ENCODE results near the gene ACAN.

Gene ACAN

GRCh38 chr15:88887068-88887580 is 83.9 kb downstream of the ACAN start:
- DNase-seq (ENCODE audit: low read depth) = no peak
- no peak for TF ChIP-seq CTCF (IDR thresholded peaks at IDR 0.05; ENCODE audit: low read length, missing control alignments)
- no peak overlapping the region for H3K4me3 ChIP-seq (replicated peaks; ENCODE audit: low read depth, low read length)

- TF ChIP-seq CTCF (IDR thresholded peaks at IDR 0.05; ENCODE audit: low read length, missing control alignments) = no peak
- no peak overlapping the region for H3K4me3 ChIP-seq (replicated peaks; ENCODE audit: low read depth, low read length)
- DNase-seq (ENCODE audit: low read depth) = no peak
These were observed 85.5 kb downstream of the ACAN start for GRCh38 chr15:88888719-88889118.

DNA sequence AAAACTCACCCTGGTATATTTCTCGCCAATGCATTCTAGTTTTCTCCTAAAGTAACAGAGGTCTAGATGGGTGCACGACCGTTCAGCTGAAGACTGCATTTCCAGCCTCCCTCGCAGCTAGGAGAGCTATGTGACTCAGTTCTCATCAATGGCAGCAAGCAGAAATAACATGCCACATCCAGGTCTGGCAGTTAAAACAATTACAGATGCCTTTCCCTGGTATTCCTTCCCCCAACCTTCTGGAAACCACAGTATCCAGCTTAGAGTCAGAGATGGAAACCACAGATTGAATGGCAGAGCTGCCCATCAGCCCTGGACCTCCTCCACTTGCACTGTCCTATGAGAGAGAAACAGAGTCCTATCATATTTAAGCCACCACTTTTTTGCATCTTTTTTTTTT is 87.3 kb downstream of the ACAN start:
- no peak for DNase-seq (ENCODE audit: low read depth)
- no peak overlapping the region for H3K4me3 ChIP-seq (replicated peaks; ENCODE audit: low read depth, low read length)
- TF ChIP-seq CTCF (IDR thresholded peaks at IDR 0.05; ENCODE audit: low read length, missing control alignments) = no peak

DNA sequence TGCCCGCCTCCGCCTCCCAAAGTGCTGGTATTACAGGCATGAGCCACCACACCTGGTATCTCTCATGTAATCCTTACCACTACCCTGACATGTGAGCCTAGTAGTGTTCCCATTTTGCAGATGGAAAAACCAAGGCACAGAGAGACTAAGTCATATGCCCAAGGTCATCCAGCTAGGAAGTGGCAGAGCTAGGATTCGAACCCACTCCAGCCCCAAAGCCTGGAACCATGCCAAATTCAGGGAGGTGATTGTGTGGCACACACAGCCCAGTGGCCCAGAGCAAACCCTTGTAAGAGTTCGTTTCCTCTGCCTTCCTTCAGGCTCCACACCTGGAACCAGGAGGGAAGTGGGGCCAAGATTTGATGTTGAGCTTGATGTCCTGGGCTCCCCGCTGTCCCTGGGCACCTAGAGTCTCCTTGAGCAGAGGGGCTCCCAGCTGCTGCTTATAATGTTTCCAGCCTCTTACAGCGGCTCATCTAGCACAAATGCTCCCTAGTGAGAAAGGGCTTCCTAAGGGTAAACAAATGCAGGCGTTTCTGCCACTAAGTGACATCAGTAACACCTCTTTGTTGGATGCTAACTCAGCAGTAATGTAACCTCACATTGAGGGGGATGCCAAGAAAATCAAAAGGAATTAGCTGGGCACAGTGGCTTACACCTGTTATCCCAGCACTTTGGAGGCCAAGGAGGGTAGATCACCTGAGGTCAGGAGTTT is 88.5 kb downstream of the ACAN start:
- no peak for TF ChIP-seq CTCF (IDR thresholded peaks at IDR 0.05; ENCODE audit: low read length, missing control alignments)
- no peak for DNase-seq (ENCODE audit: low read depth)
- H3K4me3 ChIP-seq (replicated peaks; ENCODE audit: low read depth, low read length) = no peak overlapping the region

GRCh38 chr15:88894348-88894818 is 91.1 kb downstream of the ACAN start:
- H3K4me3 ChIP-seq (replicated peaks; ENCODE audit: low read depth, low read length) = peak overlapping the region; percentile 57
- peak; percentile 51 for DNase-seq (ENCODE audit: low read depth)
- TF ChIP-seq CTCF (IDR thresholded peaks at IDR 0.05; ENCODE audit: low read length, missing control alignments) = peak; percentile 69

GRCh38 chr15:88894819-88895767 is 91.9 kb downstream of the ACAN start, which contains the start of gene HAPLN3:
Gene HAPLN3 (minus strand): TSS chr15:88895544. CDS start chr15:88887298, 8,246 bp downstream.
- no peak for TF ChIP-seq CTCF (IDR thresholded peaks at IDR 0.05; ENCODE audit: low read length, missing control alignments)
- DNase-seq (ENCODE audit: low read depth) = peak; percentile 40
- peak within 1 kb of the TSS; percentile 57 for H3K4me3 ChIP-seq (replicated peaks; ENCODE audit: low read depth, low read length)
